Mucosa of rectum (tissue), 2 donors: Measurements from ENCODE around the gene ADARB2.

Experiments used
- H3K27ac ChIP-seq, 2 donors: one replicate each; pipeline ENCODE4 v1.7.0; 2013; ENCODE audit warnings: inconsistent platforms in 2 of 2, low read depth in 2 of 2, low read length in 2 of 2
- H3K27me3 ChIP-seq, 2 donors: one replicate each; pipeline ENCODE4 v1.7.0; 2013; ENCODE audit warnings: low read length in 2 of 2; ENCODE audit not compliant: control insufficient read depth in 2 of 2, insufficient read depth in 2 of 2
- H3K36me3 ChIP-seq, 2 donors: one replicate each; pipeline ENCODE4 v1.7.0; 2013; ENCODE audit warnings: low read length in 2 of 2; ENCODE audit not compliant: control insufficient read depth in 2 of 2, insufficient read depth in 2 of 2
- H3K4me1 ChIP-seq, 2 donors: one replicate each; pipeline ENCODE4 v1.7.0; 2013; ENCODE audit warnings: low read length in 2 of 2, mild to moderate bottlenecking in 1 of 2; ENCODE audit not compliant: control insufficient read depth in 2 of 2, insufficient read depth in 2 of 2
- H3K4me3 ChIP-seq, 2 donors: one replicate each; pipeline ENCODE4 v1.7.0; 2013; ENCODE audit warnings: low read length in 2 of 2
- H3K9ac ChIP-seq, 2 donors: one replicate each; pipeline ENCODE4 v1.7.0; 2013; ENCODE audit warnings: low read length in 2 of 2, low read depth in 1 of 2, mild to moderate bottlenecking in 1 of 2
- H3K9me3 ChIP-seq, 2 donors: one replicate each; pipeline ENCODE4 v1.7.0; 2013; ENCODE audit warnings: low read length in 2 of 2; ENCODE audit not compliant: control insufficient read depth in 2 of 2
- donor health status: healthy.
- donor health status: Normal muscosa, but diverticular disease.

Gene ADARB2

GRCh38 chr10:1666147-1666546, 71.2 kb downstream of the ADARB2 start:
- Histone ChIP-seq H3K27ac (no peak overlapping the region), H3K9me3 (no peaks in the 10 kb centered on the region), H3K4me1 (no peaks in the 10 kb centered on the region), H3K9ac (no peak overlapping the region), H3K4me3 (no peak overlapping the region), H3K36me3 (no peaks in the 10 kb centered on the region), H3K27me3 (no peaks in the 10 kb centered on the region)

- Histone ChIP-seq H3K27me3 (no peaks in the 10 kb centered on the region), H3K4me1 (no peaks in the 10 kb centered on the region), H3K4me3 (no peak overlapping the region), H3K9me3 (no peaks in the 10 kb centered on the region), H3K27ac (no peak overlapping the region), H3K9ac (no peak overlapping the region), H3K36me3 (no peaks in the 10 kb centered on the region)
Measured at GRCh38 chr10:1665681-1666080, 71.6 kb downstream of the ADARB2 start.

- H3K9ac ChIP-seq, result no peak overlapping the region
- H3K27ac ChIP-seq, result no peak overlapping the region
- H3K4me3 ChIP-seq, result no peak overlapping the region
- no peaks in the 10 kb centered on the region for H3K4me1 ChIP-seq
- H3K36me3 ChIP-seq, result no peaks in the 10 kb centered on the region
- H3K9me3 ChIP-seq, result no peaks in the 10 kb centered on the region
- H3K27me3 ChIP-seq, result no peaks in the 10 kb centered on the region
Measured at GRCh38 chr10:1665021-1665661, 72.2 kb downstream of the ADARB2 start.

GRCh38 chr10:1664333-1664964, 72.9 kb downstream of the ADARB2 start:
- H3K9me3 ChIP-seq, result no peaks in the 10 kb centered on the region
- H3K9ac ChIP-seq, result no peak overlapping the region
- no peak overlapping the region for H3K4me3 ChIP-seq
- no peak overlapping the region for H3K27ac ChIP-seq
- H3K4me1 ChIP-seq, result no peaks in the 10 kb centered on the region
- no peaks in the 10 kb centered on the region for H3K36me3 ChIP-seq
- H3K27me3 ChIP-seq, result no peaks in the 10 kb centered on the region

GRCh38 chr10:1663226-1663625, 74.1 kb downstream of the ADARB2 start:
- no peaks in the 10 kb centered on the region for H3K4me1 ChIP-seq
- H3K9me3 ChIP-seq, result no peaks in the 10 kb centered on the region
- H3K27ac ChIP-seq, result no peak overlapping the region
- H3K36me3 ChIP-seq, result no peaks in the 10 kb centered on the region
- no peak overlapping the region for H3K4me3 ChIP-seq
- no peaks in the 10 kb centered on the region for H3K27me3 ChIP-seq
- H3K9ac ChIP-seq, result no peak overlapping the region

- no peak overlapping the region for H3K27ac ChIP-seq
- H3K36me3 ChIP-seq, result no peaks in the 10 kb centered on the region
- H3K4me1 ChIP-seq, result no peaks in the 10 kb centered on the region
- no peak overlapping the region for H3K9ac ChIP-seq
- H3K27me3 ChIP-seq, result no peaks in the 10 kb centered on the region
- H3K4me3 ChIP-seq, result no peak overlapping the region
- no peaks in the 10 kb centered on the region for H3K9me3 ChIP-seq
Measured at GRCh38 chr10:1662438-1663025, 74.8 kb downstream of the ADARB2 start.

- no peak overlapping the region for H3K4me3 ChIP-seq
- no peaks in the 10 kb centered on the region for H3K4me1 ChIP-seq
- H3K9ac ChIP-seq, result no peak overlapping the region
- no peaks in the 10 kb centered on the region for H3K27me3 ChIP-seq
- H3K27ac ChIP-seq, result no peak overlapping the region
- no peaks in the 10 kb centered on the region for H3K9me3 ChIP-seq
- H3K36me3 ChIP-seq, result no peaks in the 10 kb centered on the region
Measured at GRCh38 chr10:1661859-1662437, 75.4 kb downstream of the ADARB2 start.

- no peak overlapping the region for H3K27ac ChIP-seq
- no peak overlapping the region for H3K4me3 ChIP-seq
- no peaks in the 10 kb centered on the region for H3K36me3 ChIP-seq
- no peaks in the 10 kb centered on the region for H3K27me3 ChIP-seq
- H3K9me3 ChIP-seq, result no peaks in the 10 kb centered on the region
- H3K9ac ChIP-seq, result no peak overlapping the region
- H3K4me1 ChIP-seq, result no peaks in the 10 kb centered on the region
Measured at GRCh38 chr10:1661416-1661815, 75.9 kb downstream of the ADARB2 start.

GRCh38 chr10:1660815-1661214, 76.5 kb downstream of the ADARB2 start:
- Histone ChIP-seq H3K27me3 (no peaks in the 10 kb centered on the region), H3K9ac (no peak overlapping the region), H3K4me3 (no peak overlapping the region), H3K9me3 (no peaks in the 10 kb centered on the region), H3K36me3 (no peaks in the 10 kb centered on the region), H3K27ac (no peak overlapping the region), H3K4me1 (no peaks in the 10 kb centered on the region)

GRCh38 chr10:1660386-1660785, 76.9 kb downstream of the ADARB2 start:
- H3K27ac ChIP-seq, result no peak overlapping the region
- no peaks in the 10 kb centered on the region for H3K9me3 ChIP-seq
- no peak overlapping the region for H3K9ac ChIP-seq
- H3K4me3 ChIP-seq, result no peak overlapping the region
- H3K36me3 ChIP-seq, result no peaks in the 10 kb centered on the region
- peaks cover 0 to 2% of the 10 kb centered on the region in 2 donors for H3K4me1 ChIP-seq
- H3K27me3 ChIP-seq, result no peaks in the 10 kb centered on the region
